Calu3 (cell line): Measurements from ENCODE around the gene KIF23. TPM values are rescaled to one million over a fixed set of nuclear protein-coding genes. Genes with fewer than 3 reads are reported as not detected.

Experiments
- BruUV-seq: library from RNA; stranded (reverse); fragments of 400-500 nt; replicated peaks from 2 replicates; lab custom pipeline; 2021; lab: Mats Ljungman, UMichigan
- CTCF ChIA-PET: fragments of 300-600 bp; sonication (Branson Sonifier 250); formaldehyde crosslinking; loops from one replicate; lab custom pipeline; 2022; ENCODE audit warnings: antibody characterized with exemption; lab: Charles Lee
- DNase-seq: peaks from one replicate; pipeline ENCODE4 v3.0.0; 2022
- H3K27ac Mint-ChIP-seq: one replicate; pipeline ENCODE4 v1.8.0; 2022; ENCODE audit warnings: mixed read lengths; ENCODE audit not compliant: unreplicated experiment
- H3K27me3 Mint-ChIP-seq: one replicate; pipeline ENCODE4 v1.8.0; 2022; ENCODE audit warnings: mixed read lengths; ENCODE audit not compliant: unreplicated experiment
- H3K36me3 Mint-ChIP-seq: one replicate; pipeline ENCODE4 v1.8.0; 2022; ENCODE audit warnings: mild to moderate bottlenecking, moderate library complexity, mixed read lengths; ENCODE audit not compliant: insufficient read depth, unreplicated experiment
- H3K4me1 Mint-ChIP-seq: one replicate; pipeline ENCODE4 v1.8.0; 2022; ENCODE audit warnings: mild to moderate bottlenecking, low read depth, mixed read lengths; ENCODE audit not compliant: unreplicated experiment
- H3K4me3 Mint-ChIP-seq: one replicate; pipeline ENCODE4 v1.8.0; 2022; ENCODE audit warnings: mild to moderate bottlenecking, low read depth, moderate library complexity, mixed read lengths; ENCODE audit not compliant: unreplicated experiment
- H3K9me3 Mint-ChIP-seq: one replicate; pipeline ENCODE4 v1.8.0; 2022; ENCODE audit warnings: low read depth, mixed read lengths; ENCODE audit not compliant: unreplicated experiment
- intact Hi-C: fragments of 100-400 bp; cut with micrococcal nuclease; formaldehyde crosslinking; loops from one replicate; pipeline ENCODE4 v1.10.0; 2022; ENCODE audit not compliant: unreplicated experiment
- total RNA-seq: library from RNA; stranded (reverse); gene quantifications from 2 replicates; pipeline ENCODE4 v1.2.3, GENCODE V29; 2022
- TF ChIP-seq, protein P1 (sequence below): fragments of 200-600 bp; IDR thresholded peaks from one replicate; pipeline ENCODE4 v1.8.0; 2022; ENCODE audit warnings: antibody characterized with exemption; ENCODE audit not compliant: unreplicated experiment

The KIF23 gene
- total RNA-seq, 1 experiment from 2014 or later, result 108 TPM

DNA sequence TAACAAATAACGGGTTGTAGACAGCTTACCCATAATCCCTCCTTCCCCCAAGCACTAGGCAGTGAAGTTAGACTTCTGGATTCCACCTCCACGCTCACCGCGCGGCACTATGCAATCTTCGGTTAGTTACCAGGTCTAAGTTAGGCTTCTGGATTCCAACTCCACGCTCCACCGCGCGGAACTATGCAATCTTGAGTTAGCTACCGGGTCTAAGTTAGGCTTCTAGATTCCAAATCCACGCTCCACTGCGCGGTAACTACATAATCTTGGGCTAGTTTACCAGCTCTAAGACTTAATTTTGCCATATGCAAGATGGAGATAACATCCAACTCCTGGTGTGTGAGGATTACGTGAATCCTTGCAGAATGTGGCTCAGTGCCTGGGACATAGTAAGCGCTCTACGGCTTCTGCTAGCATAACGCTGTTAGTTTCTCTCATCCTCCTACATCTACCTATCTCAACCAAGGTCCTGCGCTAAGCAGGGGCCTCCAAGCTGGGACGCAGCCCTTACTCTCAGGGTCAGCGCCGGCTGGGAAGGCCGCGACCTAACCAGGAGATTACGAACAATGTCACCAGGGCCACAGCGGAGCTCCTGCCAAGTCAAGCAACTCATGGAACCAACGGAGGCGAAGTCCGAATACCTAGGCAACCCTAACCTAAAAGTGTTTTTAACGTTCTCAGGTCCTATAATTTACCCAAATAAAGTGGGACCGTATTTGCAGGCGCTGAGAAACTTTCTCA lies 38.0 kb downstream of the KIF23 start:
- Mint-ChIP-seq H3K4me3 (peak overlapping the region; percentile 72), H3K36me3 (peaks cover 65% of the 10 kb centered on the region), H3K9me3 (no peaks in the 10 kb centered on the region), H3K27me3 (no peaks in the 10 kb centered on the region), H3K27ac (peak overlapping the region; percentile 66), H3K4me1 (peaks cover 13% of the 10 kb centered on the region)
- DNase-seq, result no peak
- TF ChIP-seq, protein P1, sequence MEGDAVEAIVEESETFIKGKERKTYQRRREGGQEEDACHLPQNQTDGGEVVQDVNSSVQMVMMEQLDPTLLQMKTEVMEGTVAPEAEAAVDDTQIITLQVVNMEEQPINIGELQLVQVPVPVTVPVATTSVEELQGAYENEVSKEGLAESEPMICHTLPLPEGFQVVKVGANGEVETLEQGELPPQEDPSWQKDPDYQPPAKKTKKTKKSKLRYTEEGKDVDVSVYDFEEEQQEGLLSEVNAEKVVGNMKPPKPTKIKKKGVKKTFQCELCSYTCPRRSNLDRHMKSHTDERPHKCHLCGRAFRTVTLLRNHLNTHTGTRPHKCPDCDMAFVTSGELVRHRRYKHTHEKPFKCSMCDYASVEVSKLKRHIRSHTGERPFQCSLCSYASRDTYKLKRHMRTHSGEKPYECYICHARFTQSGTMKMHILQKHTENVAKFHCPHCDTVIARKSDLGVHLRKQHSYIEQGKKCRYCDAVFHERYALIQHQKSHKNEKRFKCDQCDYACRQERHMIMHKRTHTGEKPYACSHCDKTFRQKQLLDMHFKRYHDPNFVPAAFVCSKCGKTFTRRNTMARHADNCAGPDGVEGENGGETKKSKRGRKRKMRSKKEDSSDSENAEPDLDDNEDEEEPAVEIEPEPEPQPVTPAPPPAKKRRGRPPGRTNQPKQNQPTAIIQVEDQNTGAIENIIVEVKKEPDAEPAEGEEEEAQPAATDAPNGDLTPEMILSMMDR, result no peak
- CTCF ChIA-PET, result interaction anchor here (0.5 to 3.9 kb wide), 5 partner anchors 11 to 38 kb away, joined by 3 to 31 read pairs (median 7); partner anchors contain the start of gene KIF23
- BruUV-seq, result TSS peak; percentile 64
- intact Hi-C loops, result loop anchor here (5.0 kb wide), 1 partner anchor 35 kb away; no protein-coding TSS in a partner anchor

- TF ChIP-seq, protein P1, result no peak
- H3K4me3 Mint-ChIP-seq, result peak within 1 kb of the TSS; percentile 72
- CTCF ChIA-PET, result interaction anchor here (0.7 to 3.9 kb wide), 3 partner anchors 10 to 39 kb away, joined by 3 to 31 read pairs (median 13); partner anchors contain the start of gene KIF23
- H3K27me3 Mint-ChIP-seq, result no peaks in the 10 kb centered on the region
- no TSS peak for BruUV-seq
- peaks cover 13% of the 10 kb centered on the region for H3K4me1 Mint-ChIP-seq
- peak within 1 kb of the TSS; percentile 66 for H3K27ac Mint-ChIP-seq
- DNase-seq, result peak; percentile 96
- H3K36me3 Mint-ChIP-seq, result peaks cover 72% of the 10 kb centered on the region
- intact Hi-C loops, result loop anchor here (5.0 kb wide), 1 partner anchor 36 kb away; no protein-coding TSS in a partner anchor
- no peaks in the 10 kb centered on the region for H3K9me3 Mint-ChIP-seq
Measured at GRCh38 chr15:69452692-69453521, 38.8 kb downstream of the KIF23 start, which contains the start of gene RPLP1. Gene RPLP1, plus strand, starts transcription at chr15:69452818. Its CDS starts 131 bp downstream, at chr15:69452949.

GRCh38 chr15:69454953-69455352 lies 40.8 kb downstream of the KIF23 start:
- Mint-ChIP-seq H3K4me1 (peaks cover 13% of the 10 kb centered on the region), H3K36me3 (peaks cover 75% of the 10 kb centered on the region), H3K4me3 (peak overlapping the region; percentile 72), H3K27me3 (no peaks in the 10 kb centered on the region), H3K27ac (peak overlapping the region; percentile 66), H3K9me3 (no peaks in the 10 kb centered on the region)
- TF ChIP-seq, protein P1, result no peak
- BruUV-seq, result no TSS peak
- intact Hi-C loops, result loop anchor here (5.0 kb wide), 1 partner anchor 38 kb away; no protein-coding TSS in a partner anchor
- no peak for DNase-seq
- CTCF ChIA-PET, result interaction anchor here (1.4 to 3.3 kb wide), 2 partner anchors 11 kb away, joined by 6 to 13 read pairs; no protein-coding TSS in a partner anchor
